Type B pancreatic cell (in vitro differentiated cells): ENCODE data around the gene SLC35F3. TPM values are rescaled to one million over a fixed set of nuclear protein-coding genes. Genes with fewer than 3 reads are reported as not detected.
A peak's percentile ranks its signal among the peaks of the same experiment; 100 is the strongest.

Experiments used
- DNase-seq: peaks from one replicate; pipeline ENCODE4 v3.0.0; 2021; ENCODE audit warnings: mixed read lengths; ENCODE audit not compliant: unreplicated experiment; ENCODE audit errors: extremely low spot score
- H3K27ac Mint-ChIP-seq: 2 replicates; pipeline ENCODE4 v1.8.0; 2021; ENCODE audit warnings: mild to moderate bottlenecking, mixed read lengths
- H3K27me3 Mint-ChIP-seq: 2 replicates; pipeline ENCODE4 v1.8.0; 2021; ENCODE audit warnings: mixed read lengths
- H3K36me3 Mint-ChIP-seq: 2 replicates; pipeline ENCODE4 v1.8.0; 2021; ENCODE audit warnings: mixed read lengths
- H3K4me1 Mint-ChIP-seq: one replicate; pipeline ENCODE4 v1.8.0; 2021; ENCODE audit warnings: mixed read lengths; ENCODE audit not compliant: unreplicated experiment
- H3K4me3 Mint-ChIP-seq: 2 replicates; pipeline ENCODE4 v1.8.0; 2021; ENCODE audit warnings: mild to moderate bottlenecking, mixed read lengths
- H3K9me3 Mint-ChIP-seq: 2 replicates; pipeline ENCODE4 v1.8.0; 2021; ENCODE audit warnings: mixed read lengths
- CTCF ChIP-seq: fragments of 200-600 bp; sonication (generic); conservative IDR thresholded peaks from 2 replicates; pipeline ENCODE4 v1.5.0; 2021; ENCODE audit warnings: antibody characterized with exemption, mild to moderate bottlenecking
- total RNA-seq: library from RNA; stranded (reverse); gene quantifications from 2 replicates; pipeline ENCODE4 v1.2.1, GENCODE V29; 2021; ENCODE audit warnings: low replicate concordance

The SLC35F3 gene
- total RNA-seq, 1 donor from 2014 or later: 2.1 TPM

- peaks cover 20% of the 10 kb centered on the region for H3K4me1 Mint-ChIP-seq
- peaks cover 44% of the 10 kb centered on the region for H3K27me3 Mint-ChIP-seq
- no peak for TF ChIP-seq CTCF
- H3K9me3 Mint-ChIP-seq: no peaks in the 10 kb centered on the region
- peak overlapping the region; percentile 3 for H3K27ac Mint-ChIP-seq
- DNase-seq: no peak
- H3K36me3 Mint-ChIP-seq: no peaks in the 10 kb centered on the region
- peak overlapping the region; percentile 34 for H3K4me3 Mint-ChIP-seq
These were observed 326.0 kb downstream of the SLC35F3 start for GRCh38 chr1:234230414-234230862.

GRCh38 chr1:234231061-234231892, 326.8 kb downstream of the SLC35F3 start:
- Mint-ChIP-seq H3K9me3 (no peaks in the 10 kb centered on the region), H3K27me3 (peaks cover 43% of the 10 kb centered on the region), H3K27ac (no peak overlapping the region), H3K36me3 (no peaks in the 10 kb centered on the region), H3K4me1 (peaks cover 23% of the 10 kb centered on the region), H3K4me3 (peak overlapping the region; percentile 18)
- DNase-seq: no peak
- TF ChIP-seq CTCF: peak; percentile 51

- H3K27ac Mint-ChIP-seq: no peak overlapping the region
- no peak for DNase-seq
- peak; percentile 14 for TF ChIP-seq CTCF
- peaks cover 43% of the 10 kb centered on the region for H3K27me3 Mint-ChIP-seq
- no peak overlapping the region for H3K4me3 Mint-ChIP-seq
- no peaks in the 10 kb centered on the region for H3K36me3 Mint-ChIP-seq
- peaks cover 23% of the 10 kb centered on the region for H3K4me1 Mint-ChIP-seq
- no peaks in the 10 kb centered on the region for H3K9me3 Mint-ChIP-seq
These were observed 327.4 kb downstream of the SLC35F3 start for GRCh38 chr1:234231893-234232276.

GRCh38 chr1:234234199-234234598, 329.7 kb downstream of the SLC35F3 start:
- H3K27ac Mint-ChIP-seq: no peak overlapping the region
- H3K4me3 Mint-ChIP-seq: no peak overlapping the region
- H3K9me3 Mint-ChIP-seq: no peaks in the 10 kb centered on the region
- H3K27me3 Mint-ChIP-seq: peaks cover 30% of the 10 kb centered on the region
- no peaks in the 10 kb centered on the region for H3K36me3 Mint-ChIP-seq
- no peak for TF ChIP-seq CTCF
- H3K4me1 Mint-ChIP-seq: peaks cover 23% of the 10 kb centered on the region
- DNase-seq: no peak

- H3K4me3 Mint-ChIP-seq: no peak overlapping the region
- H3K9me3 Mint-ChIP-seq: no peaks in the 10 kb centered on the region
- no peak overlapping the region for H3K27ac Mint-ChIP-seq
- no peak for TF ChIP-seq CTCF
- peaks cover 19% of the 10 kb centered on the region for H3K27me3 Mint-ChIP-seq
- no peak for DNase-seq
- no peaks in the 10 kb centered on the region for H3K36me3 Mint-ChIP-seq
- peaks cover 12% of the 10 kb centered on the region for H3K4me1 Mint-ChIP-seq
These were observed 331.0 kb downstream of the SLC35F3 start for GRCh38 chr1:234235434-234235881.
